GM12801 (cell line): ENCODE measurements around the gene FES.

Experiments
- TF ChIP-seq, protein P1 (sequence below): IDR thresholded peaks from one replicate; pipeline ENCODE4 v1.5.1; 2011; ENCODE audit warnings: control low read depth; ENCODE audit not compliant: insufficient read length; ENCODE audit errors: extremely low read depth

The FES gene

DNA sequence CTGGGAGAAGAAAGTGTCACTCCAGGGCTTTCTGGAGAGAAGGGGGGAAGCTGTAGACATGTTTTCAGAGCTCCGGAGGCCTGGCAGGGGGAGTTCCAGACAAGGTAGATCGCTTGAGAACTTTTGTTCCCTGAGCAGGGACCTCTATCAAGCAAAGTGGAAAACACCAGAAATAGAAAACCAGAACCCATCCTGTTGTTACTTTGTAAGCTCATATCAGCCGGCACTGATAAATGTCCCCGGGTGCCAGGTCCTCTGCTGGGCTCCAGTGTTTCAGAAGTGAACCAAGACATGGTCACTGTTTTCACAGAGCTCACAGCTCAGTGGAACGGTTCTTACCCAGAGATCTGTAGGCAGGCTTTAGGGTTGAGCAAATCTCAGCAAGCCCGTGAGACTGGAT lies 34.5 kb downstream of the FES start:
- TF ChIP-seq, protein P1, sequence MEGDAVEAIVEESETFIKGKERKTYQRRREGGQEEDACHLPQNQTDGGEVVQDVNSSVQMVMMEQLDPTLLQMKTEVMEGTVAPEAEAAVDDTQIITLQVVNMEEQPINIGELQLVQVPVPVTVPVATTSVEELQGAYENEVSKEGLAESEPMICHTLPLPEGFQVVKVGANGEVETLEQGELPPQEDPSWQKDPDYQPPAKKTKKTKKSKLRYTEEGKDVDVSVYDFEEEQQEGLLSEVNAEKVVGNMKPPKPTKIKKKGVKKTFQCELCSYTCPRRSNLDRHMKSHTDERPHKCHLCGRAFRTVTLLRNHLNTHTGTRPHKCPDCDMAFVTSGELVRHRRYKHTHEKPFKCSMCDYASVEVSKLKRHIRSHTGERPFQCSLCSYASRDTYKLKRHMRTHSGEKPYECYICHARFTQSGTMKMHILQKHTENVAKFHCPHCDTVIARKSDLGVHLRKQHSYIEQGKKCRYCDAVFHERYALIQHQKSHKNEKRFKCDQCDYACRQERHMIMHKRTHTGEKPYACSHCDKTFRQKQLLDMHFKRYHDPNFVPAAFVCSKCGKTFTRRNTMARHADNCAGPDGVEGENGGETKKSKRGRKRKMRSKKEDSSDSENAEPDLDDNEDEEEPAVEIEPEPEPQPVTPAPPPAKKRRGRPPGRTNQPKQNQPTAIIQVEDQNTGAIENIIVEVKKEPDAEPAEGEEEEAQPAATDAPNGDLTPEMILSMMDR, result no peak

- TF ChIP-seq, protein P1, result no peak
These were observed 37.6 kb downstream of the FES start for GRCh38 chr15:90921887-90922286.

DNA sequence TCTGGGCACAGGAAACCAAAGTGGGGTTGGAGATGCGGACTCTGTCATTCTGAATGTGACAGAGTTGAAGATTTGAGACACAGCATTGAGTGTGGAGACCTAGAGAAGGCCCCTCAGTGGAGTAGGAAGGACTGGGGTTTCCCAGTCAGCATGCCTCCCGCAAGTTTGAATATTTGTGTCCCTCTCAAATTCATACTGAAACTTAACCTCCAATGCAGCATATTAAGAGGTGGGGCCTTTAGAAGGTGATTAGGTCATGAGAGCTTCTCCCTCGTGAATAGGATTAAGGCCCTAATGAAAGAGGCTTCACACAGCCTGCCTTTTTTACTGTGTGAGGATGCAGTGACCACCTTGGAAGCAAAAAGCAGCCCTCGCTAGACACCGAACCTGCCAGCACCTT lies 40.1 kb downstream of the FES start:
- TF ChIP-seq, protein P1, result no peak

- TF ChIP-seq, protein P1, result no peak
These were observed 45.1 kb downstream of the FES start for GRCh38 chr15:90929246-90930019.

- TF ChIP-seq, protein P1, result no peak
These were observed 46.7 kb downstream of the FES start for GRCh38 chr15:90930861-90931574.

GRCh38 chr15:90931575-90931827 lies 47.2 kb downstream of the FES start:
- TF ChIP-seq, protein P1, result no peak

GRCh38 chr15:90931828-90932659 lies 47.7 kb downstream of the FES start, which contains the start of gene HDDC3:
Gene HDDC3 (minus strand): TSS chr15:90932549. CDS start chr15:90932540, 9 bp downstream.
- TF ChIP-seq, protein P1, result no peak
